NOMO-1 (cell line): ENCODE data around the gene C4orf46.
A peak's percentile ranks its signal among the peaks of the same experiment; 100 is the strongest.

Experiments used
- DNase-seq, 2 experiments: peaks; one replicate each; lab custom pipeline; 2025; ENCODE audit not compliant: unreplicated experiment in 2 of 2; lab: John Stamatoyannopoulos, UW

C4orf46 gene

GRCh38 chr4:158656439-158656838, 15.2 kb downstream of the C4orf46 start:
- DNase-seq = no peak

GRCh38 chr4:158652920-158653319, 18.8 kb downstream of the C4orf46 start:
- no peak for DNase-seq

- DNase-seq = no peak
These were observed 22.5 kb downstream of the C4orf46 start for GRCh38 chr4:158649111-158649680.

- no peak for DNase-seq
These were observed 26.9 kb downstream of the C4orf46 start for GRCh38 chr4:158644760-158645159.

GRCh38 chr4:158644356-158644755, 27.3 kb downstream of the C4orf46 start:
- DNase-seq = no peak

- no peak for DNase-seq
These were observed 35.1 kb downstream of the C4orf46 start for GRCh38 chr4:158636619-158637018.

- DNase-seq = no peak
These were observed 40.8 kb downstream of the C4orf46 start for GRCh38 chr4:158630893-158631292.

GRCh38 chr4:158625544-158625943, 46.1 kb downstream of the C4orf46 start:
- DNase-seq = no peak

GRCh38 chr4:158624889-158625478, 46.7 kb downstream of the C4orf46 start:
- DNase-seq = peak; percentile 17 to 68

GRCh38 chr4:158622251-158622650, 49.4 kb downstream of the C4orf46 start:
- DNase-seq = no peak

GRCh38 chr4:158621729-158622128, 50.0 kb downstream of the C4orf46 start:
- no peak for DNase-seq

- no peak for DNase-seq
These were observed 53.7 kb downstream of the C4orf46 start for GRCh38 chr4:158617956-158618355.
